GM23248 (cell line): ENCODE data around the gene XXYLT1. TPM values are rescaled to one million over a fixed set of nuclear protein-coding genes. Genes with fewer than 3 reads are reported as not detected.

Experiments used
- DNase-seq: peaks from one replicate; pipeline ENCODE4 v3.0.0-alpha.2; 2015
- H2AFZ ChIP-seq: fragments of 200-600 bp; sonication (generic); 2 replicates; pipeline ENCODE4 v1.6.1; 2016; ENCODE audit warnings: antibody characterized with exemption
- H3F3A ChIP-seq: fragments of 200-600 bp; sonication (generic); 2 replicates; pipeline ENCODE4 v1.6.1; 2016; ENCODE audit warnings: mild to moderate bottlenecking, antibody characterized with exemption, mixed run types; ENCODE audit not compliant: insufficient read depth
- H3K27ac ChIP-seq: fragments of 200-600 bp; sonication (generic); 2 replicates; pipeline ENCODE4 v1.5.1; 2016; ENCODE audit warnings: mild to moderate bottlenecking
- H3K27me3 ChIP-seq: fragments of 200-600 bp; sonication (generic); replicated peaks from 2 replicates; pipeline ENCODE4 v1.6.1; 2016; ENCODE audit warnings: mild to moderate bottlenecking; ENCODE audit not compliant: insufficient read depth
- H3K36me3 ChIP-seq: fragments of 200-600 bp; sonication (generic); 2 replicates; pipeline ENCODE4 v1.6.1; 2016; ENCODE audit warnings: low read depth, mild to moderate bottlenecking
- H3K4me1 ChIP-seq: fragments of 200-600 bp; sonication (generic); 2 replicates; pipeline ENCODE4 v1.6.1; 2016; ENCODE audit warnings: mild to moderate bottlenecking; ENCODE audit not compliant: insufficient read depth
- H3K4me2 ChIP-seq: fragments of 200-600 bp; sonication (generic); one replicate; pipeline ENCODE4 v1.6.1; 2016; ENCODE audit warnings: mild to moderate bottlenecking; ENCODE audit not compliant: unreplicated experiment
- H3K4me3 ChIP-seq: fragments of 200-600 bp; sonication (generic); 2 replicates; pipeline ENCODE4 v1.5.1; 2016; ENCODE audit warnings: mild to moderate bottlenecking
- H3K79me2 ChIP-seq: fragments of 200-600 bp; sonication (generic); 2 replicates; pipeline ENCODE4 v1.6.1; 2016; ENCODE audit warnings: mild to moderate bottlenecking; ENCODE audit not compliant: insufficient read depth
- H3K9ac ChIP-seq: fragments of 200-600 bp; sonication (generic); 2 replicates; pipeline ENCODE4 v1.6.1; 2016; ENCODE audit warnings: mild to moderate bottlenecking
- H3K9me2 ChIP-seq: fragments of 200-600 bp; sonication (generic); 2 replicates; pipeline ENCODE4 v1.6.1; 2016; ENCODE audit warnings: mixed run types, mild to moderate bottlenecking, moderate library complexity; ENCODE audit not compliant: insufficient read depth
- H3K9me3 ChIP-seq: fragments of 200-600 bp; sonication (generic); one replicate; pipeline ENCODE4 v1.6.1; 2017; ENCODE audit warnings: low read depth
- H4K20me1 ChIP-seq: fragments of 200-600 bp; sonication (generic); 2 replicates; pipeline ENCODE4 v1.6.0; 2016; ENCODE audit not compliant: insufficient read depth
- EZH2 ChIP-seq: fragments of 200-600 bp; sonication (generic); IDR thresholded peaks from 2 replicates; pipeline ENCODE4 v1.6.1; 2018; ENCODE audit warnings: antibody characterized with exemption, mild to moderate bottlenecking; ENCODE audit not compliant: insufficient read depth, poor library complexity, severe bottlenecking
- EZH2phosphoT487 ChIP-seq: fragments of 200-600 bp; sonication (generic); IDR thresholded peaks from 2 replicates; pipeline ENCODE4 v1.6.1; 2018; ENCODE audit warnings: antibody characterized with exemption, moderate library complexity, mild to moderate bottlenecking, low read depth; ENCODE audit not compliant: insufficient read depth
- WGBS, 2 experiments: methylation state at CpG; one replicate each; pipeline ENCODE4 v1.1.6; 2015 to 2017; ENCODE audit warnings: low lambda C conversion rate in 2 of 2, low coverage in 1 of 2; ENCODE audit errors: missing lambda C conversion rate in 2 of 2; 5-methylcytosine and 5-hydroxymethylcytosine counted together
- in situ Hi-C: fragments of 300-500 bp; cut with MboI; formaldehyde crosslinking; loops from 2 replicates; pipeline ENCODE4 v1.15.0; 2020
- polyA plus RNA-seq: library from polyadenylated mRNA; unstranded; fragments of >200 nt; fragmentation: Nextera tagmentation; extraction: Ambion mirVana; gene quantifications from 2 replicates; pipeline ENCODE4 v1.2.1, GENCODE V29; 2016
- total RNA-seq: library from RNA; depleted of rRNA; stranded (reverse); fragments of >200 nt; shearing (Covaris generic); gene quantifications from 2 replicates; pipeline ENCODE4 v1.2.3, GENCODE V29; 2014

The XXYLT1 gene
- total and polyA plus RNA-seq, 2 experiments from 2014 or later, result 22.8 to 44.7 TPM

DNA sequence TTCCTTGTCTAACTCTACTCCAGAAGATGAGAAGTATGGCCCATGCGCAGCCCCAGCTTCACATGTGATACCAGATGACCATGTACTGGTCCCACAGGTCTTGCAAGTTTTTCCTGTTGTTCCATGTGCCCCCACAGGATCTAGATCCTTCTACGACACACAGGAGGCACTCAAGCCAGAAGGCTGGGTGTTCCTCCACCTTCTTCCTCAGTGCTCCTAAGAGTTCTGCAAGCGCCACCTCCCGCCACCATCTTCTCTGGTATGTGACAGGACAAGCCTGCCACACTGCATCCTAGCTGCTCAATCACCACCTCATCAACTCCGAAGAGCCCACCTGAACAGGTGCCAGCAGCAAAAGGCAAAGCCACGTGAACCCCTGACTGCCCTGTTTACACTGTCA is 43.1 kb downstream of the XXYLT1 start:
- Histone ChIP-seq H2AFZ (no peak overlapping the region), H4K20me1 (no peaks in the 10 kb centered on the region), H3F3A (peaks cover 17% of the 10 kb centered on the region), H3K27me3 (no peaks in the 10 kb centered on the region), H3K4me3 (no peak overlapping the region), H3K9ac (no peak overlapping the region), H3K4me1 (peaks cover 18% of the 10 kb centered on the region), H3K27ac (no peak overlapping the region), H3K36me3 (no peaks in the 10 kb centered on the region), H3K9me3 (no peaks in the 10 kb centered on the region), H3K4me2 (no peak overlapping the region), H3K79me2 (no peaks in the 10 kb centered on the region), H3K9me2 (no peaks in the 10 kb centered on the region)
- no peak for DNase-seq
- TF ChIP-seq EZH2 (no peak), EZH2phosphoT487 (no peak)
- in situ Hi-C loops, result no loop called here
- WGBS, 2 experiments, result 97 to 98% methylated on average over 6 of the region's 6 CpGs

GRCh38 chr3:195226900-195227447 is 44.0 kb downstream of the XXYLT1 start:
- Histone ChIP-seq H3K4me3 (no peak overlapping the region), H3K9me3 (no peaks in the 10 kb centered on the region), H3K36me3 (no peaks in the 10 kb centered on the region), H4K20me1 (no peaks in the 10 kb centered on the region), H3K4me2 (no peak overlapping the region), H3F3A (peaks cover 26% of the 10 kb centered on the region), H2AFZ (no peak overlapping the region), H3K4me1 (peaks cover 22% of the 10 kb centered on the region), H3K27me3 (no peaks in the 10 kb centered on the region), H3K79me2 (no peaks in the 10 kb centered on the region), H3K9ac (no peak overlapping the region), H3K27ac (no peak overlapping the region), H3K9me2 (no peaks in the 10 kb centered on the region)
- TF ChIP-seq EZH2phosphoT487, result no peak
- WGBS, 2 experiments, result 83% methylated on average over 9 of the region's 9 CpGs
- in situ Hi-C loops, result no loop called here
- peak; percentile 35 for DNase-seq

GRCh38 chr3:195226445-195226844 is 44.5 kb downstream of the XXYLT1 start:
- no peaks in the 10 kb centered on the region for H3K9me3 ChIP-seq
- no peak overlapping the region for H2AFZ ChIP-seq
- H3K4me3 ChIP-seq, result no peak overlapping the region
- H3K27me3 ChIP-seq, result no peaks in the 10 kb centered on the region
- DNase-seq, result no peak
- WGBS, 2 experiments, result 95 to 97% methylated on average over 7 of the region's 7 CpGs
- peaks cover 26% of the 10 kb centered on the region for H3F3A ChIP-seq
- in situ Hi-C loops, result no loop called here
- H3K4me1 ChIP-seq, result peaks cover 27% of the 10 kb centered on the region
- no peaks in the 10 kb centered on the region for H4K20me1 ChIP-seq
- H3K4me2 ChIP-seq, result no peak overlapping the region
- H3K36me3 ChIP-seq, result no peaks in the 10 kb centered on the region
- no peaks in the 10 kb centered on the region for H3K9me2 ChIP-seq
- no peak overlapping the region for H3K9ac ChIP-seq
- no peak for TF ChIP-seq EZH2
- H3K27ac ChIP-seq, result no peak overlapping the region
- H3K79me2 ChIP-seq, result 0 out of 2 replicates have a peak, but pooled peaks cover under 1% of the 10 kb centered on the region

GRCh38 chr3:195224980-195225580 is 45.9 kb downstream of the XXYLT1 start:
- Histone ChIP-seq H3K27me3 (no peaks in the 10 kb centered on the region), H3K9me3 (no peaks in the 10 kb centered on the region), H3K4me3 (no peak overlapping the region), H3K9ac (no peak overlapping the region), H4K20me1 (no peaks in the 10 kb centered on the region), H3K9me2 (no peaks in the 10 kb centered on the region), H3K4me1 (peaks cover 31% of the 10 kb centered on the region), H3K36me3 (no peaks in the 10 kb centered on the region), H3K4me2 (no peak overlapping the region), H3K27ac (no peak overlapping the region), H3K79me2 (peaks cover 14% of the 10 kb centered on the region; the same call in 1 of the 2 replicates), H3F3A (peaks cover 26% of the 10 kb centered on the region), H2AFZ (no peak overlapping the region)
- DNase-seq, result no peak
- TF ChIP-seq EZH2 (no peak), EZH2phosphoT487 (no peak)
- WGBS, 2 experiments, result 96 to 100% methylated on average over 3 of the region's 3 CpGs
- in situ Hi-C loops, result no loop called here
